Activated T-cell treated with anti-CD3 and anti-CD28 coated beads for 4 hours (primary cell): ENCODE measurements around the gene FAM237B.
A peak's percentile ranks its signal among the peaks of the same experiment; 100 is the strongest.
"Not testable (repeated sequence)": the region's sequence is repeated elsewhere in the genome, so short reads cannot be mapped to it uniquely, and the experiment has no call there.

ENCODE experiments used
- DNase-seq: peaks from one replicate; pipeline ENCODE4 v3.0.0-alpha.2; 2020

The FAM237B gene

GRCh38 chr7:90320801-90321494 lies at the start of gene FAM237B:
Gene FAM237B (minus strand): TSS chr7:90321304. CDS start chr7:90319748, 1,556 bp downstream.
- no peak for DNase-seq

- DNase-seq = no peak
These were observed 30.9 kb upstream of the FAM237B start for GRCh38 chr7:90351987-90352386.

- DNase-seq = not testable (repeated sequence)
These were observed 28.9 kb upstream of the FAM237B start for GRCh38 chr7:90350032-90350431.

- no peak for DNase-seq
These were observed 28.2 kb upstream of the FAM237B start for GRCh38 chr7:90349305-90349704.

- DNase-seq = no peak
These were observed 26.7 kb upstream of the FAM237B start for GRCh38 chr7:90347759-90348158.

- DNase-seq = peak; percentile 96
These were observed 25.4 kb upstream of the FAM237B start, which contains the start of gene GTPBP10 for GRCh38 chr7:90346336-90347125. Gene GTPBP10 (plus strand): TSS chr7:90346716. CDS start chr7:90346742, 26 bp downstream.

- DNase-seq = no peak
These were observed 24.7 kb upstream of the FAM237B start for GRCh38 chr7:90345595-90346335.

GRCh38 chr7:90345016-90345415 lies 23.9 kb upstream of the FAM237B start:
- DNase-seq = no peak

- DNase-seq = no peak
These were observed 16.0 kb upstream of the FAM237B start for GRCh38 chr7:90337106-90337505.

- DNase-seq = not testable (repeated sequence)
These were observed 13.8 kb upstream of the FAM237B start for GRCh38 chr7:90334926-90335325.

- no peak for DNase-seq
These were observed 13.2 kb upstream of the FAM237B start for GRCh38 chr7:90334193-90334843.

- no peak for DNase-seq
These were observed 5.4 kb upstream of the FAM237B start for GRCh38 chr7:90326500-90326899.

- DNase-seq = no peak
These were observed 1.7 kb upstream of the FAM237B start for GRCh38 chr7:90322837-90323236.

GRCh38 chr7:90320418-90320800 lies 695 bp downstream of the FAM237B start:
- DNase-seq = no peak

- DNase-seq = no peak
These were observed 1.1 kb downstream of the FAM237B start for GRCh38 chr7:90320014-90320413.

- DNase-seq = no peak
These were observed 7.2 kb downstream of the FAM237B start for GRCh38 chr7:90313907-90314306.

- no peak for DNase-seq
These were observed 8.4 kb downstream of the FAM237B start for GRCh38 chr7:90312745-90313144.

- DNase-seq = no peak
These were observed 9.9 kb downstream of the FAM237B start for GRCh38 chr7:90311175-90311574.

GRCh38 chr7:90309872-90310271 lies 11.2 kb downstream of the FAM237B start:
- no peak for DNase-seq

GRCh38 chr7:90303241-90303640 lies 17.9 kb downstream of the FAM237B start:
- DNase-seq = no peak

GRCh38 chr7:90298145-90299038 lies 22.7 kb downstream of the FAM237B start:
- DNase-seq = no peak
